ENCODE results near the gene KLK13.

Gene KLK13

DNA sequence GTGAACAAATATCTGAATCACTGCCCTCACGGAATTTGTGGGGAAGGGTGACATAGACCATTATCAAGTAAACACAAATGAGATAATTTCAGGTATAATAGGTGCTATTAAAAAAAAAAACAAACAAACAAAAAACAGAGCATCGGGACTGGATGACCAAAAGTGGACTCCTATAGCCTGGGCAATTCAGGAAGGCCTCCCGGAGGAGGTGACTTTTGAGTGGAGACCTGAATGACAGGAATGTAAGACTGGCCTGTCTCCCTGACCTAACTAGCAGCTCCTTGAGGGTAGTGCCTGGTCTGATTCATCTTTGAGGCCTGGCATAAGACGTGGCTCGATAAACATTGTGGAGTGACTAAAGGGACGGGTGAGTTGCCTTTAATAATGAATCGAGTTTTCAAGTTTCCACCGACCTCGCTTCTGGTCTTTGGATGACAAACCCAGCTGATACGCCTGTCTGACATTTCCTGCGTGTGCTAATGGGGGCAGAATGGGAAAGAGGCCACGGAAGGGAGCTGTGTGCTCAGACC is 52.2 kb downstream of the KLK13 start:
- ATAC-seq: no peak
- TF ChIP-seq ZNF70 (CRISPR knock-in tag; IDR thresholded peaks at IDR 0.05) (no peak), SNAI2 (CRISPR knock-in tag; IDR thresholded peaks at IDR 0.05) (no peak), OSR1 (CRISPR knock-in tag; IDR thresholded peaks at IDR 0.05) (no peak)
- TF ChIP-seq, protein P1, sequence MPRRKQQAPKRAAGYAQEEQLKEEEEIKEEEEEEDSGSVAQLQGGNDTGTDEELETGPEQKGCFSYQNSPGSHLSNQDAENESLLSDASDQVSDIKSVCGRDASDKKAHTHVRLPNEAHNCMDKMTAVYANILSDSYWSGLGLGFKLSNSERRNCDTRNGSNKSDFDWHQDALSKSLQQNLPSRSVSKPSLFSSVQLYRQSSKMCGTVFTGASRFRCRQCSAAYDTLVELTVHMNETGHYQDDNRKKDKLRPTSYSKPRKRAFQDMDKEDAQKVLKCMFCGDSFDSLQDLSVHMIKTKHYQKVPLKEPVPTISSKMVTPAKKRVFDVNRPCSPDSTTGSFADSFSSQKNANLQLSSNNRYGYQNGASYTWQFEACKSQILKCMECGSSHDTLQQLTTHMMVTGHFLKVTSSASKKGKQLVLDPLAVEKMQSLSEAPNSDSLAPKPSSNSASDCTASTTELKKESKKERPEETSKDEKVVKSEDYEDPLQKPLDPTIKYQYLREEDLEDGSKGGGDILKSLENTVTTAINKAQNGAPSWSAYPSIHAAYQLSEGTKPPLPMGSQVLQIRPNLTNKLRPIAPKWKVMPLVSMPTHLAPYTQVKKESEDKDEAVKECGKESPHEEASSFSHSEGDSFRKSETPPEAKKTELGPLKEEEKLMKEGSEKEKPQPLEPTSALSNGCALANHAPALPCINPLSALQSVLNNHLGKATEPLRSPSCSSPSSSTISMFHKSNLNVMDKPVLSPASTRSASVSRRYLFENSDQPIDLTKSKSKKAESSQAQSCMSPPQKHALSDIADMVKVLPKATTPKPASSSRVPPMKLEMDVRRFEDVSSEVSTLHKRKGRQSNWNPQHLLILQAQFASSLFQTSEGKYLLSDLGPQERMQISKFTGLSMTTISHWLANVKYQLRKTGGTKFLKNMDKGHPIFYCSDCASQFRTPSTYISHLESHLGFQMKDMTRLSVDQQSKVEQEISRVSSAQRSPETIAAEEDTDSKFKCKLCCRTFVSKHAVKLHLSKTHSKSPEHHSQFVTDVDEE (CRISPR knock-in tag; IDR thresholded peaks at IDR 0.05): no peak
- TF ChIP-seq, protein P2, sequence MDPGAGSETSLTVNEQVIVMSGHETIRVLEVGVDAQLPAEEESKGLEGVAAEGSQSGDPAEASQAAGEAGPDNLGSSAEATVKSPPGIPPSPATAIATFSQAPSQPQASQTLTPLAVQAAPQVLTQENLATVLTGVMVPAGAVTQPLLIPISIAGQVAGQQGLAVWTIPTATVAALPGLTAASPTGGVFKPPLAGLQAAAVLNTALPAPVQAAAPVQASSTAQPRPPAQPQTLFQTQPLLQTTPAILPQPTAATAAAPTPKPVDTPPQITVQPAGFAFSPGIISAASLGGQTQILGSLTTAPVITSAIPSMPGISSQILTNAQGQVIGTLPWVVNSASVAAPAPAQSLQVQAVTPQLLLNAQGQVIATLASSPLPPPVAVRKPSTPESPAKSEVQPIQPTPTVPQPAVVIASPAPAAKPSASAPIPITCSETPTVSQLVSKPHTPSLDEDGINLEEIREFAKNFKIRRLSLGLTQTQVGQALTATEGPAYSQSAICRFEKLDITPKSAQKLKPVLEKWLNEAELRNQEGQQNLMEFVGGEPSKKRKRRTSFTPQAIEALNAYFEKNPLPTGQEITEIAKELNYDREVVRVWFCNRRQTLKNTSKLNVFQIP (CRISPR knock-in tag; IDR thresholded peaks at IDR 0.05; ENCODE audit: borderline replicate concordance, low read depth): no peak

DNA sequence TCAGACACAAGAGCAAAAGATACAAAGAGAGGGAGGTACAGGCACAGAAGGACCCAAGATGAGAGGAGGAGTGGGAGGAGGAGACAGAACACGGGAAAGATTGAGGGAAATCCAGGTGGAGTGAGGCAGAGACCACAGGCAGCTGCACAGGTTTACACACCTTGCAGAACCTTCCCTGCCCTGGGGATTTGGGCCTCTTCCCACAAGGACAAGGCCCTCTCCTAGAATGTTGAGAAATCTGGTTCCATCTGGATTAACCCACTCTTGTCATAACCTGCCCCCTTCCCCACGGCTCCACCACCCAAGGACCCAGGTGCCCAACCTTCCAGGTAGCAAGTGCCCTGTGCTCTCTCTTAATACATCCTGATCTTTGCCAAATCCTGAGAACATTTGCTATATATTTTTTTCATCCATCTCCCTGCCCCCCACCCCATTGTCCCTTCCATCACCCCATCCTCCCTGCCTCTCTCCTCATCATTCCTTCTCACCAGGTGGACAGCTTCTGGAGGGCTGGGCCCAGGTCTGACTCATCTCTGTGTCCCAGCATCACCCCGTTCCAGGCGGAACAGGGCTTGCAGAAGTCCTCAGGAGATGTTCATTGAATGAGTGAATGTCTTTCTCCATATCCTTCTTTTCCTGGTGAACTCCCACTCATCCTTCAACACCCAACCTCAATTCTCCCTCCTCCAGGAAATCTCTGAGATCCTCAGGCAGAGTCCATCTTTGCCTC is 54.7 kb downstream of the KLK13 start:
- ATAC-seq: no peak
- TF ChIP-seq RARB (CRISPR knock-in tag; IDR thresholded peaks at IDR 0.05) (no peak), ESRRG (CRISPR knock-in tag; IDR thresholded peaks at IDR 0.05) (no peak), BACH2 (CRISPR knock-in tag; IDR thresholded peaks at IDR 0.05; ENCODE audit: borderline replicate concordance) (no peak), SNAI2 (CRISPR knock-in tag; IDR thresholded peaks at IDR 0.05) (no peak), OSR1 (CRISPR knock-in tag; IDR thresholded peaks at IDR 0.05) (no peak), ZC3H10 (CRISPR knock-in tag; IDR thresholded peaks at IDR 0.05) (no peak), ZNF70 (CRISPR knock-in tag; IDR thresholded peaks at IDR 0.05) (no peak)
- TF ChIP-seq, protein P3, sequence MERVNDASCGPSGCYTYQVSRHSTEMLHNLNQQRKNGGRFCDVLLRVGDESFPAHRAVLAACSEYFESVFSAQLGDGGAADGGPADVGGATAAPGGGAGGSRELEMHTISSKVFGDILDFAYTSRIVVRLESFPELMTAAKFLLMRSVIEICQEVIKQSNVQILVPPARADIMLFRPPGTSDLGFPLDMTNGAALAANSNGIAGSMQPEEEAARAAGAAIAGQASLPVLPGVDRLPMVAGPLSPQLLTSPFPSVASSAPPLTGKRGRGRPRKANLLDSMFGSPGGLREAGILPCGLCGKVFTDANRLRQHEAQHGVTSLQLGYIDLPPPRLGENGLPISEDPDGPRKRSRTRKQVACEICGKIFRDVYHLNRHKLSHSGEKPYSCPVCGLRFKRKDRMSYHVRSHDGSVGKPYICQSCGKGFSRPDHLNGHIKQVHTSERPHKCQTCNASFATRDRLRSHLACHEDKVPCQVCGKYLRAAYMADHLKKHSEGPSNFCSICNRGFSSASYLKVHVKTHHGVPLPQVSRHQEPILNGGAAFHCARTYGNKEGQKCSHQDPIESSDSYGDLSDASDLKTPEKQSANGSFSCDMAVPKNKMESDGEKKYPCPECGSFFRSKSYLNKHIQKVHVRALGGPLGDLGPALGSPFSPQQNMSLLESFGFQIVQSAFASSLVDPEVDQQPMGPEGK (CRISPR knock-in tag; IDR thresholded peaks at IDR 0.05; ENCODE audit: borderline replicate concordance): no peak
- TF ChIP-seq, protein P1 (CRISPR knock-in tag; IDR thresholded peaks at IDR 0.05): no peak
- TF ChIP-seq, protein P2 (CRISPR knock-in tag; IDR thresholded peaks at IDR 0.05; ENCODE audit: borderline replicate concordance, low read depth): no peak

DNA sequence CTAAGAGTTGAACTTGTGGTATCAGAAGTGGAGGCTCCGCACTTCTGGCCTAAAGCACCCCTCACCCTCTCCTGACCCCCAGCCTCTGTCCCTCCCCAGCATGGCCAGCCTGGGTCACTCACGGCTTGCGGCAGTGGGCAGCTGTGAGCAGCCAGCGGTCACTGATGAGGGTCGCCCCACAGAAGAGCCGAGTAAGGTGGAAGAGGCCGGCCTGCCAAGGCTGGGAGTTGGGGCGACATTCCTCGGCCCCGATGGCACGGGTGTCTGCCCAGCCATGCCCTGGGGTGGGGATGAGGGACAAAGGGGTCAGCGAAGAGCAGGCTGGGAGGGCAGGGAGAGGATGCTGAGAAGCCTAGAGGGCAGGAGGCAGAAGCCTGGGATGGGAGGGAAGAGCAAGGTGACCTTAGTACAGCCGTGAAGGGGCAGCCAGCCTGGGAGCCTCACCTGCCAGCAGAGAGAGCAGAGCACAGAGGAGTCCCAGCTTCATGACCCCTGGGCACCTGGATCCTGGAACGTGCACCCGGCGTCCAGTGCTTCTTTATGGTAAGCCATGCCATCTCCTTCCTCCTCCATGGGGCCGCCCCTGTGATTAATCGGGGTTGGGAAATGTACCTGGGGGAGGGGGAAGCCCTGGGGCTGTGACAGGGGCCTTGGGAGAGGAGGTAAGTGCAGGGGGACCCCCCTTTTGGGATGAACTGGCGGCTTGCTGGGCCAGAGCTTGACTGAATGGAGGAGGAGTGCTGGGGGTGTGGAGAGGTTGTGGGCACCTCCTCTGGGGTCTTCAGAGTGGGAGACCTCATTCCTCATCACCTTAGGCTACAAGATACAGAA is 55.6 kb downstream of the KLK13 start:
- no peak for ATAC-seq
- TF ChIP-seq GLIS3 (CRISPR knock-in tag; IDR thresholded peaks at IDR 0.05): no peak
- TF ChIP-seq ZFP30 (CRISPR knock-in tag; IDR thresholded peaks at IDR 0.05): no peak
- TF ChIP-seq ZNF565 (CRISPR knock-in tag; conservative IDR thresholded peaks at IDR 0.05; ENCODE audit: low read depth): no peak
- no peak for TF ChIP-seq TCF4 (CRISPR knock-in tag; IDR thresholded peaks at IDR 0.05; ENCODE audit: borderline replicate concordance)
- TF ChIP-seq RARB (CRISPR knock-in tag; IDR thresholded peaks at IDR 0.05): no peak
- no peak for TF ChIP-seq ZNF8 (CRISPR knock-in tag; IDR thresholded peaks at IDR 0.05)
- no peak for TF ChIP-seq OSR1 (CRISPR knock-in tag; IDR thresholded peaks at IDR 0.05)

Data from SK-N-SH treated with all-trans-retinoic acid at 6 μM for 48 hours (cell line).